ENCODE measurements around the gene ANKRD63. TPM values are rescaled to one million over a fixed set of nuclear protein-coding genes. Genes with fewer than 3 reads are reported as not detected.

Gene ANKRD63
- total and polyA plus RNA-seq, 2 of the 8 experiments (the other 6 are each of a cell fraction or from before 2014, with no cell fraction given): 0.18 to 0.26 TPM

GRCh38 chr15:40310001-40310959 lies 27.4 kb upstream of the ANKRD63 start:
- ChIA-PET POLR2A (ENCODE audit: partially characterized antibody) (interaction anchor here (0.8 to 6.0 kb wide), 8 partner anchors 10 to 110 kb away, joined by 3 to 29 read pairs (median 8); partner anchors contain the start of genes ANKRD63 and INAFM2), CTCF (ENCODE audit: partially characterized antibody) (interaction anchor here (0.5 to 23.9 kb wide), 31 partner anchors 8 to 257 kb away, joined by 3 to 584 read pairs (median 6); partner anchors contain the start of genes ANKRD63, CCDC9B, INAFM2 and KNSTRN)
- Histone ChIP-seq H2BK120ac (replicated peaks; ENCODE audit: low read depth, low read length) (no peak overlapping the region), H3K4me3 (ENCODE audit: extremely low read depth in 1 of 4, insufficient read depth in 2 of 4, low read depth in 3 of 4, low read length in 4 of 4) (no peak overlapping the region), H3K14ac (ENCODE audit: insufficient read length) (no peak overlapping the region), H3K79me2 (ENCODE audit: control insufficient read depth in 1 of 2, insufficient read depth in 2 of 2, low read length in 2 of 2) (no peaks in the 10 kb centered on the region), H4K8ac (ENCODE audit: extremely low read depth, insufficient read depth, low read length) (no peak overlapping the region), H3K79me1 (ENCODE audit: low read depth, low read length) (no peaks in the 10 kb centered on the region), H3K23me2 (ENCODE audit: low read depth, low read length) (no peaks in the 10 kb centered on the region; the same call in 1 of the 2 replicates), H3K9me3 (ENCODE audit: insufficient read depth in 2 of 2, low read depth in 1 of 2, low read length in 1 of 2) (no peaks in the 10 kb centered on the region), H2BK15ac (ENCODE audit: low read length) (no peak overlapping the region), H2BK5ac (ENCODE audit: low read depth, low read length) (no peak overlapping the region), H3K4me1 (replicated peaks in 1 of 4; ENCODE audit: control insufficient read depth in 3 of 4, insufficient read depth in 4 of 4, low read length in 3 of 4) (peaks cover 0 to 29% (median 21%) of the 10 kb centered on the region in 4 experiments; a peak in 6 of 7 replicates), H3K18ac (ENCODE audit: extremely low read depth, low read length) (no peak overlapping the region), H2AK5ac (ENCODE audit: low read depth, low read length) (no peak overlapping the region), H2BK12ac (ENCODE audit: low read depth, low read length) (no peak overlapping the region), H3K27ac (ENCODE audit: low read depth, low read length) (no peak overlapping the region), H3K36me3 (ENCODE audit: control insufficient read depth in 2 of 4, insufficient read depth in 4 of 4, low read length in 3 of 4) (no peaks in the 10 kb centered on the region), H4K5ac (ENCODE audit: insufficient read length, low read depth, low read length) (no peak overlapping the region), H4K20me1 (replicated peaks in 1 of 2; ENCODE audit: control insufficient read depth in 1 of 2, insufficient read depth in 2 of 2, low read length in 2 of 2) (peaks cover 1 to 4% of the 10 kb centered on the region in 2 experiments), H3K27me3 (replicated peaks in 1 of 4; ENCODE audit: control insufficient read depth in 3 of 4, extremely low read depth in 1 of 4, insufficient read depth in 3 of 4, low read length in 3 of 4) (peaks cover 0 to 6% (median 0%) of the 10 kb centered on the region in 4 experiments; a peak in 3 of 7 replicates), H2AFZ (ENCODE audit: low read length) (no peak overlapping the region), H3K4me2 (ENCODE audit: insufficient read depth in 1 of 2, low read depth in 2 of 2, low read length in 2 of 2) (no peak overlapping the region), H2BK20ac (ENCODE audit: low read length) (no peak overlapping the region), H3K23ac (ENCODE audit: insufficient read length) (no peak overlapping the region), H4K91ac (replicated peaks; ENCODE audit: insufficient read length, low read length) (no peak overlapping the region), H3K4ac (replicated peaks; ENCODE audit: insufficient read length, low read depth, low read length) (no peak overlapping the region), H3K9ac (replicated peaks in 1 of 4; ENCODE audit: extremely low read depth in 1 of 4, low read depth in 3 of 4, low read length in 3 of 4) (no peak overlapping the region), H3K56ac (replicated peaks; ENCODE audit: insufficient read length, low read depth, low read length) (no peak overlapping the region)
- peak in 1 of 2 experiments; percentile 87 for DNase-seq (ENCODE audit: low read depth in 1 of 2, low spot score in 2 of 2)
- WGBS, 2 experiments (ENCODE audit: extremely low coverage in 1 of 2, insufficient coverage in 1 of 2, insufficient read length in 1 of 2, insufficient replicate concordance in 2 of 2, low coverage in 1 of 2, low lambda C conversion rate in 2 of 2, missing lambda C conversion rate in 1 of 2): 35% methylated on average over 4 of the region's 4 CpGs; no CpG with 5 or more reads in 1 of the 2 experiments
- no peak for FAIRE-seq
- TF ChIP-seq YY1 (IDR thresholded peaks at IDR 0.05; ENCODE audit: low read depth, low read length): peak; percentile 17; the same call in 1 of the 2 replicates
- peak; percentile 95 to 96 (median 95) for TF ChIP-seq CTCF (IDR thresholded peaks at IDR 0.05; ENCODE audit: control extremely low read depth in 1 of 3, insufficient read depth in 1 of 3, low read depth in 1 of 3, low read length in 3 of 3)
- peak; percentile 32; the same call in 1 of the 2 replicates for TF ChIP-seq GABPA (IDR thresholded peaks at IDR 0.05; ENCODE audit: borderline replicate concordance, insufficient read depth, low read length)
- TF ChIP-seq SIN3A (conservative IDR thresholded peaks at IDR 0.05 in 1 of 2, IDR thresholded peaks at IDR 0.05 in 1 of 2; ENCODE audit: low read depth in 1 of 2, low read length in 2 of 2): peak in 1 of 2 experiments; percentile 48; a peak in 1 of 4 replicates
- TF ChIP-seq MAX (IDR thresholded peaks at IDR 0.05): 0 out of 2 replicates have a peak, but pooled peaks have one; percentile 13
- no peak for TF ChIP-seq NRF1 (IDR thresholded peaks at IDR 0.05; ENCODE audit: low read depth, low read length)

Measured in H1 (cell line).